ENCODE measurements around the gene SKA1.
"Not testable (repeated sequence)": the region's sequence is repeated elsewhere in the genome, so short reads cannot be mapped to it uniquely, and the experiment has no call there.

The SKA1 gene

GRCh38 chr18:50432915-50433314, 58.1 kb downstream of the SKA1 start:
- DNase-seq = no peak

- not testable (repeated sequence) for DNase-seq
Observed at GRCh38 chr18:50436742-50437141, 61.9 kb downstream of the SKA1 start.

- DNase-seq = no peak
Observed at GRCh38 chr18:50439460-50440015, 64.7 kb downstream of the SKA1 start.

GRCh38 chr18:50441016-50441415, 66.2 kb downstream of the SKA1 start:
- DNase-seq = no peak

- DNase-seq = no peak
Observed at GRCh38 chr18:50441501-50441900, 66.7 kb downstream of the SKA1 start.

Measured in activated CD8-positive, alpha-beta memory T cell treated with anti-CD3 and anti-CD28 coated beads for 24 hours (primary cell).